M059J (cell line): ENCODE measurements around the gene MGAT2. TPM values are rescaled to one million over a fixed set of nuclear protein-coding genes. Genes with fewer than 3 reads are reported as not detected.

Experiments
- DNase-seq: peaks from one replicate; pipeline ENCODE4 v3.0.0-alpha.2; 2012; ENCODE audit warnings: low read depth
- total RNA-seq: library from RNA; depleted of rRNA; stranded (reverse); fragments of >200 nt; shearing (Covaris generic); gene quantifications from 2 replicates; pipeline ENCODE4 v1.2.3, GENCODE V29; 2014; rRNA removed

The MGAT2 gene
- total RNA-seq, 1 experiment from 2014 or later = 93.3 TPM

GRCh38 chr14:49653508-49653907, 32.9 kb downstream of the MGAT2 start:
- no peak for DNase-seq

GRCh38 chr14:49654511-49654910, 33.9 kb downstream of the MGAT2 start:
- DNase-seq = no peak

DNA sequence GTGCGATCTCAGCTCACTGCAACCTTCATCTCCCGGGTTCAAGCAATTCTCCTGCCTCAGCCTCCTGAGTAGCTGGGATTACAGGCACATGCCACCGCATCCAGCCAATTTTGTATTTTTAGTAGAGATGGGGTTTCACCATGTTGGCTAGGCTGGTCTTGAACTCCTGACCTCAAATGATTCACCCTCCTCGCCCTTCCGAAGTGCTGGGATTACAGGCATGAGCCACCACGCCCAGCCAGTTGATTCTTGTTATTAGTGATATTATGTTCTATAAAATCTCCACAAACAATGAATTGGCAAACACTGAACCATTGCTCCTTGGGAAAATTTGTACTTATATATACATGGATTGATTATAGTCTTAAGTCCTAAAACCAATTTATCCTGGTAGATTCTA, 36.9 kb downstream of the MGAT2 start:
- peak; percentile 28 for DNase-seq

GRCh38 chr14:49659526-49660455, 39.2 kb downstream of the MGAT2 start:
- DNase-seq = no peak

- DNase-seq = no peak
Measured at GRCh38 chr14:49670475-49670874, 49.9 kb downstream of the MGAT2 start.

Other genes with a start within 250 kb of the MGAT2 start
- gene RPS29, start 34.4 kb upstream of the MGAT2 start, total RNA-seq = 3,253 and 9,545 TPM in 2 replicates
- 45.9 and 48.6 TPM in 2 replicates for gene LRR1, start 21.9 kb upstream of the MGAT2 start, total RNA-seq
- gene RPL36AL, start 173 bp upstream of the MGAT2 start, total RNA-seq = 318 and 363 TPM in 2 replicates
- gene DNAAF2, start 14.4 kb downstream of the MGAT2 start, total RNA-seq = 10.4 and 10.9 TPM in 2 replicates
- gene POLE2, start 67.4 kb downstream of the MGAT2 start, total RNA-seq = 17.4 and 27.8 TPM in 2 replicates
- 0.20 and 0.62 TPM in 2 replicates for gene KLHDC1, start 72.3 kb downstream of the MGAT2 start, total RNA-seq
- 40.8 and 65.5 TPM in 2 replicates for gene KLHDC2, start 147.4 kb downstream of the MGAT2 start, total RNA-seq
- gene NEMF, start 232.0 kb downstream of the MGAT2 start, total RNA-seq = 27.3 and 30.6 TPM in 2 replicates